GM23338 (cell line): ENCODE data around the gene CNIH1.

Experiments used
- CREB1 ChIP-seq: fragments of 250-450 bp; sonication (Bioruptor Pico); IDR thresholded peaks from 2 replicates; pipeline ENCODE4 v1.5.0; 2020; ENCODE audit warnings: low read depth, mild to moderate bottlenecking, moderate library complexity
- EZH2phosphoT487 ChIP-seq: fragments of 200-600 bp; sonication (generic); IDR thresholded peaks from one replicate; pipeline ENCODE4 v1.8.1; 2018; ENCODE audit warnings: antibody characterized with exemption; ENCODE audit not compliant: unreplicated experiment
- POLR2AphosphoS5 ChIP-seq: IDR thresholded peaks from 2 replicates; pipeline ENCODE4 v1.6.1; 2016; ENCODE audit warnings: antibody characterized with exemption, low read depth
- TF ChIP-seq, protein P1 (sequence below), 2 experiments: fragments of 200-600 bp in 1 of 2; sonication (generic) in 1 of 2; conservative IDR thresholded peaks; 2 replicates each; pipeline versions ENCODE4 v1.5.1 to v1.6.1; 2016 to 2017; ENCODE audit warnings: antibody characterized with exemption in 2 of 2, low read depth in 2 of 2, mild to moderate bottlenecking in 2 of 2, moderate library complexity in 1 of 2
- TF ChIP-seq, protein P2 (sequence below): IDR thresholded peaks from one replicate; pipeline ENCODE4 v1.6.1; 2018; ENCODE audit warnings: antibody characterized with exemption; ENCODE audit not compliant: unreplicated experiment

DNA sequence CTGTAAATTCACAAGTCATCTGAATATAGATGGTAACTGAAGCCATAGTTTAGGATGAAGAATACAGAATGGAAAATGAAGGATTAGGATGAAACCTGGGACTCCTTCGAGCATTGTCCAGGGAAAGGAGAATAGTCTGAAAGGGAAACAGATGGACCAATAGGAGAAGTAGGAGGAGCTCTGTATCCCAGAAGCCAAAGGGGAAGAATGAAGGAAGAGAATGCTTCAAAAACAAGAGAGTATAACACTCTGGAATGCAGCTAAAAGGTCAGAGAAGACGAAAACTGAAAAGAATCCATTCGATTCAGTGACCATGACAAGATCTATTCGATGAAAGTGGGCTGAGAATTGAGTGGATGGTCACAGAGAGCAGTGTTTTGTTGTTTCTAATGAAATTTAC lies 46.6 kb upstream of the CNIH1 start:
- no peak for TF ChIP-seq EZH2phosphoT487
- TF ChIP-seq, protein P1, sequence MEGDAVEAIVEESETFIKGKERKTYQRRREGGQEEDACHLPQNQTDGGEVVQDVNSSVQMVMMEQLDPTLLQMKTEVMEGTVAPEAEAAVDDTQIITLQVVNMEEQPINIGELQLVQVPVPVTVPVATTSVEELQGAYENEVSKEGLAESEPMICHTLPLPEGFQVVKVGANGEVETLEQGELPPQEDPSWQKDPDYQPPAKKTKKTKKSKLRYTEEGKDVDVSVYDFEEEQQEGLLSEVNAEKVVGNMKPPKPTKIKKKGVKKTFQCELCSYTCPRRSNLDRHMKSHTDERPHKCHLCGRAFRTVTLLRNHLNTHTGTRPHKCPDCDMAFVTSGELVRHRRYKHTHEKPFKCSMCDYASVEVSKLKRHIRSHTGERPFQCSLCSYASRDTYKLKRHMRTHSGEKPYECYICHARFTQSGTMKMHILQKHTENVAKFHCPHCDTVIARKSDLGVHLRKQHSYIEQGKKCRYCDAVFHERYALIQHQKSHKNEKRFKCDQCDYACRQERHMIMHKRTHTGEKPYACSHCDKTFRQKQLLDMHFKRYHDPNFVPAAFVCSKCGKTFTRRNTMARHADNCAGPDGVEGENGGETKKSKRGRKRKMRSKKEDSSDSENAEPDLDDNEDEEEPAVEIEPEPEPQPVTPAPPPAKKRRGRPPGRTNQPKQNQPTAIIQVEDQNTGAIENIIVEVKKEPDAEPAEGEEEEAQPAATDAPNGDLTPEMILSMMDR (conservative IDR thresholded peaks at IDR 0.05; ENCODE audit: low read depth in 2 of 2), result no peak
- TF ChIP-seq CREB1 (CRISPR knock-in tag), result no peak
- TF ChIP-seq, protein P2, sequence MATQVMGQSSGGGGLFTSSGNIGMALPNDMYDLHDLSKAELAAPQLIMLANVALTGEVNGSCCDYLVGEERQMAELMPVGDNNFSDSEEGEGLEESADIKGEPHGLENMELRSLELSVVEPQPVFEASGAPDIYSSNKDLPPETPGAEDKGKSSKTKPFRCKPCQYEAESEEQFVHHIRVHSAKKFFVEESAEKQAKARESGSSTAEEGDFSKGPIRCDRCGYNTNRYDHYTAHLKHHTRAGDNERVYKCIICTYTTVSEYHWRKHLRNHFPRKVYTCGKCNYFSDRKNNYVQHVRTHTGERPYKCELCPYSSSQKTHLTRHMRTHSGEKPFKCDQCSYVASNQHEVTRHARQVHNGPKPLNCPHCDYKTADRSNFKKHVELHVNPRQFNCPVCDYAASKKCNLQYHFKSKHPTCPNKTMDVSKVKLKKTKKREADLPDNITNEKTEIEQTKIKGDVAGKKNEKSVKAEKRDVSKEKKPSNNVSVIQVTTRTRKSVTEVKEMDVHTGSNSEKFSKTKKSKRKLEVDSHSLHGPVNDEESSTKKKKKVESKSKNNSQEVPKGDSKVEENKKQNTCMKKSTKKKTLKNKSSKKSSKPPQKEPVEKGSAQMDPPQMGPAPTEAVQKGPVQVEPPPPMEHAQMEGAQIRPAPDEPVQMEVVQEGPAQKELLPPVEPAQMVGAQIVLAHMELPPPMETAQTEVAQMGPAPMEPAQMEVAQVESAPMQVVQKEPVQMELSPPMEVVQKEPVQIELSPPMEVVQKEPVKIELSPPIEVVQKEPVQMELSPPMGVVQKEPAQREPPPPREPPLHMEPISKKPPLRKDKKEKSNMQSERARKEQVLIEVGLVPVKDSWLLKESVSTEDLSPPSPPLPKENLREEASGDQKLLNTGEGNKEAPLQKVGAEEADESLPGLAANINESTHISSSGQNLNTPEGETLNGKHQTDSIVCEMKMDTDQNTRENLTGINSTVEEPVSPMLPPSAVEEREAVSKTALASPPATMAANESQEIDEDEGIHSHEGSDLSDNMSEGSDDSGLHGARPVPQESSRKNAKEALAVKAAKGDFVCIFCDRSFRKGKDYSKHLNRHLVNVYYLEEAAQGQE, result no peak
- TF ChIP-seq POLR2AphosphoS5, result peak; percentile 29; the same call in 1 of the 2 replicates
